Measurements from ENCODE around the gene JOSD2.

DNA sequence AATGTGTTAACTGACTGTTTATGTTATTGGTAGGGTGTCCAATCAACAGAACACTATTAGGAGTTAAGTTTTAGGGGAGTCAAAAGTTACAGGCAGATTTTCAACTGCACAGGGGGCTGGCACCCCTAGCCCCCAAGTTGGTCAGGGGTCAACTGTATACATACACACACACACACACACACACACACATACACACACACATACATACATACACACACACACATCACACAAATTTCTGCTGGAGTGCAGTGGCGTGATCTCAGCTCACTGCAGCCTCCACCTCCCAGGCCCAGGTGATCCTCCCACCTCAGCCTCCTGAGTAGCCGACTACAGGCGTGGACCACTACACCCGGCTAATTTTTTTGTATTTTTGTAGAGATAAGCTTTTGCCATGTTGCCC, 47.0 kb upstream of the JOSD2 start:
- TF ChIP-seq POLR2A (IDR thresholded peaks at IDR 0.05) = no peak
- TF ChIP-seq, protein P1, sequence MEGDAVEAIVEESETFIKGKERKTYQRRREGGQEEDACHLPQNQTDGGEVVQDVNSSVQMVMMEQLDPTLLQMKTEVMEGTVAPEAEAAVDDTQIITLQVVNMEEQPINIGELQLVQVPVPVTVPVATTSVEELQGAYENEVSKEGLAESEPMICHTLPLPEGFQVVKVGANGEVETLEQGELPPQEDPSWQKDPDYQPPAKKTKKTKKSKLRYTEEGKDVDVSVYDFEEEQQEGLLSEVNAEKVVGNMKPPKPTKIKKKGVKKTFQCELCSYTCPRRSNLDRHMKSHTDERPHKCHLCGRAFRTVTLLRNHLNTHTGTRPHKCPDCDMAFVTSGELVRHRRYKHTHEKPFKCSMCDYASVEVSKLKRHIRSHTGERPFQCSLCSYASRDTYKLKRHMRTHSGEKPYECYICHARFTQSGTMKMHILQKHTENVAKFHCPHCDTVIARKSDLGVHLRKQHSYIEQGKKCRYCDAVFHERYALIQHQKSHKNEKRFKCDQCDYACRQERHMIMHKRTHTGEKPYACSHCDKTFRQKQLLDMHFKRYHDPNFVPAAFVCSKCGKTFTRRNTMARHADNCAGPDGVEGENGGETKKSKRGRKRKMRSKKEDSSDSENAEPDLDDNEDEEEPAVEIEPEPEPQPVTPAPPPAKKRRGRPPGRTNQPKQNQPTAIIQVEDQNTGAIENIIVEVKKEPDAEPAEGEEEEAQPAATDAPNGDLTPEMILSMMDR (IDR thresholded peaks at IDR 0.05) = no peak
